Measurements from ENCODE around the gene SIDT1.

The SIDT1 gene

GRCh38 chr3:113585228-113585627, 52.9 kb downstream of the SIDT1 start:
- Histone ChIP-seq H3K4me1 (ENCODE audit: control insufficient read depth, insufficient read depth, low read length, poor library complexity, severe bottlenecking) (no peaks in the 10 kb centered on the region), H3K4me3 (ENCODE audit: insufficient read depth, low read depth, low read length, poor library complexity, severe bottlenecking) (no peak overlapping the region), H3K36me3 (ENCODE audit: control insufficient read depth, insufficient read depth, low read length) (peaks cover 36% of the 10 kb centered on the region), H3K27me3 (replicated peaks; ENCODE audit: control insufficient read depth, insufficient read depth, low read length, poor library complexity, severe bottlenecking) (no peaks in the 10 kb centered on the region), H3K9me3 (ENCODE audit: control insufficient read depth, low read length) (no peaks in the 10 kb centered on the region), H3K27ac (ENCODE audit: insufficient read depth, low read length, poor library complexity, severe bottlenecking) (no peak overlapping the region)
- no peak for DNase-seq

DNA sequence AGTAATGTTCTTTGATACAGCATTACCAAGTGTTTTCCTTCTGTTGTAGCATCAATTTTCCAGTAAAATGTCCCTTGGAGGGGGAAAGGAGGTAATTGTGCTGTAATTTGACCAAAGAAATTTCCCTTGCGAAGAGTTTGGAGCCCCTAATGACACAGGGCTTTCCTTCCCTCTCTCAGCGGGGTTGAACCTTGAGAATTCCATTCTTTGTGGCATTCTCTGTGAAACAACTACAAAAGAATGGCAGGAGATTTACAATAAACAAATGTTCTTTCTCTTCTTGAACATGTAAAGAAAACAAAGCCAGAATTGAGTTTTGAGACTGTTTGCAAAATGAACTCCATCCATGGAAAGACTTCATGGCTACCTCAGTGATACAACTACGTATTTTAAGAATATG, 53.4 kb downstream of the SIDT1 start:
- Histone ChIP-seq H3K4me1 (ENCODE audit: control insufficient read depth, insufficient read depth, low read length, poor library complexity, severe bottlenecking) (no peaks in the 10 kb centered on the region), H3K27ac (ENCODE audit: insufficient read depth, low read length, poor library complexity, severe bottlenecking) (no peak overlapping the region), H3K36me3 (ENCODE audit: control insufficient read depth, insufficient read depth, low read length) (peaks cover 32% of the 10 kb centered on the region), H3K27me3 (replicated peaks; ENCODE audit: control insufficient read depth, insufficient read depth, low read length, poor library complexity, severe bottlenecking) (no peaks in the 10 kb centered on the region), H3K9me3 (ENCODE audit: control insufficient read depth, low read length) (no peaks in the 10 kb centered on the region), H3K4me3 (ENCODE audit: insufficient read depth, low read depth, low read length, poor library complexity, severe bottlenecking) (no peak overlapping the region)
- no peak for DNase-seq

DNA sequence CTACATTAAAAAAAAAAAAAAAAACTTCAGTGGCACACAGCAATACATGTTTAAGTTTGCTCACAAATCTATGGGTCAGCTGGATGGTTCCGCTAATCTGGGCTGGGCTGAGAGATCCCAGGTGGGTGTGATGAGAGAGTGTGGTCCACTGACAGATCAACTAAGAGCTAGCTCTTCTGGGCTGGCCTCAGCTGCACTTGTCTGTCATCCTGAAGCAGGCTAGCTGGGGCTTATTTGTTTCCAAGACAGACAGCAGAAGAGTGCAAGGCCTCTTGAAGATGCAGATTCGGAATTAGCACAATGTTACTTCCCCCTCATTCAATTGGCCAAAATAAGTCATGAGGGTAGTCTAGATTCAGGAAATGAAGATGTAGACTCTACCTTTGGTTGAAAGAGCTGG, 56.5 kb downstream of the SIDT1 start:
- no peak for DNase-seq
- Histone ChIP-seq H3K36me3 (ENCODE audit: control insufficient read depth, insufficient read depth, low read length) (peaks cover 24% of the 10 kb centered on the region), H3K4me1 (ENCODE audit: control insufficient read depth, insufficient read depth, low read length, poor library complexity, severe bottlenecking) (no peaks in the 10 kb centered on the region)

DNA sequence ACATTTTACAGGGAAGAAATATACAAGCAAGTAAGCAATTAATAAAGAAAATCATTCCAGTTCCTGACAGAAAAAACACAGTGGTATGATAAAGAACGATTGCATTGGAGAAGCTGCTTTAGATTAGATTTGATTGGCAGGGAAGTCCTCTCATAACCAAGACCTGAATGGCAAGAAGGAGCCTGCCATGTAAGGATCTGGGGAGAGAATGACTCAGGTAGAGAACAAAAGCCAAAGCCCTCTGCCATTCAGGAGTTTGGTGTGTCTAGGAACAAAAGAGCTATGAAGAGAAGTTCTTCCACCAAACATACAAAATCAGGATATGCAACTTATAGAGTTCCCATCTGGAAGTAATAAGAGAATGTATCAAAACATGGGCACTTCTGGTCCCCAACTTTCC, 57.6 kb downstream of the SIDT1 start:
- Histone ChIP-seq H3K27ac (ENCODE audit: insufficient read depth, low read length, poor library complexity, severe bottlenecking) (no peak overlapping the region), H3K27me3 (replicated peaks; ENCODE audit: control insufficient read depth, insufficient read depth, low read length, poor library complexity, severe bottlenecking) (no peaks in the 10 kb centered on the region), H3K4me3 (ENCODE audit: insufficient read depth, low read depth, low read length, poor library complexity, severe bottlenecking) (no peak overlapping the region), H3K9me3 (ENCODE audit: control insufficient read depth, low read length) (no peaks in the 10 kb centered on the region), H3K36me3 (ENCODE audit: control insufficient read depth, insufficient read depth, low read length) (peaks cover 19% of the 10 kb centered on the region), H3K4me1 (ENCODE audit: control insufficient read depth, insufficient read depth, low read length, poor library complexity, severe bottlenecking) (no peaks in the 10 kb centered on the region)
- no peak for DNase-seq

More for the DNA sequence above, 56.5 kb downstream of the SIDT1 start:
- no peaks in the 10 kb centered on the region for H3K27me3 ChIP-seq (replicated peaks; ENCODE audit: control insufficient read depth, insufficient read depth, low read length, poor library complexity, severe bottlenecking)
- no peak overlapping the region for H3K4me3 ChIP-seq (ENCODE audit: insufficient read depth, low read depth, low read length, poor library complexity, severe bottlenecking)
- no peak overlapping the region for H3K27ac ChIP-seq (ENCODE audit: insufficient read depth, low read length, poor library complexity, severe bottlenecking)
- H3K9me3 ChIP-seq (ENCODE audit: control insufficient read depth, low read length): no peaks in the 10 kb centered on the region

DNA sequence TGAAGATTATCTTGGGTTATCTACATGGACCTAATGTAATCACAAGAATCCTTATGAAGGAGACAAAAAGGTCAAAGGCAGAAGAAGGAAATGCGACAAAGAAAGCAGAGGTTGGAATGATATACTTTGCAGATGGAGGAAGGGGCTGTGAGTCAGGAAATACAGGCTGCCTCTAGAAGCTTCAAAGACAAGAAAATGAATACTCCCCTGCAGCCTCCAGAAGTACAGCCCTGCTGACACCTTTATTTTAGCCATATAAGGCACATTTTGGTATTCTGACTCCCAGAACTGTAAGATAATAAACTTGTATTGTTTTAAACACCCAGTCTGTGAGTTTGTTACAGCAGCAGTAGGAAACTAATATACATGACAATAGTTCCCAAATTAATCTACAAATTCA, 58.6 kb downstream of the SIDT1 start:
- H3K4me3 ChIP-seq (ENCODE audit: insufficient read depth, low read depth, low read length, poor library complexity, severe bottlenecking): no peak overlapping the region
- no peak for DNase-seq
- peaks cover 13% of the 10 kb centered on the region for H3K36me3 ChIP-seq (ENCODE audit: control insufficient read depth, insufficient read depth, low read length)
- H3K27ac ChIP-seq (ENCODE audit: insufficient read depth, low read length, poor library complexity, severe bottlenecking): no peak overlapping the region
- no peaks in the 10 kb centered on the region for H3K4me1 ChIP-seq (ENCODE audit: control insufficient read depth, insufficient read depth, low read length, poor library complexity, severe bottlenecking)
- no peaks in the 10 kb centered on the region for H3K27me3 ChIP-seq (replicated peaks; ENCODE audit: control insufficient read depth, insufficient read depth, low read length, poor library complexity, severe bottlenecking)
- no peaks in the 10 kb centered on the region for H3K9me3 ChIP-seq (ENCODE audit: control insufficient read depth, low read length)

DNA sequence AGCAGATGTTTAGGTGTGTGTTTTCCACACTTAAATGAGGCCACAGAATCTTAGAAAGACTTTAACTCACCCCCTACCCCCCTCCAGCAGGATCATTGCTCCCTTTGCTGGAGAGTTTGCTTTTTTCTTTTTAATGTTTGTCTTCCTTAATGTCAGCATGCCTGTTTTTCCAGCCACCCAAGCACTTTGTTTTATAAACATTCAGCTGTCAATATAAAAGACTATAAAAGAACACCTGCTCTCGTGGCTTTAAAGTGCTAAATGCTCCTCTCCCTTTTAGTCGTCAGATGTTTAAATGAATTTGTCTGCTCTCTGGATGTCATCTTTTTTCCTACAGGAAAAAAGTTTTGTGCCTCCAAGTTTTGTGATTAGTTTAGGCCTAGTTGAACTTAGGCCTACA, 61.7 kb downstream of the SIDT1 start:
- no peak overlapping the region for H3K27ac ChIP-seq (ENCODE audit: insufficient read depth, low read length, poor library complexity, severe bottlenecking)
- H3K36me3 ChIP-seq (ENCODE audit: control insufficient read depth, insufficient read depth, low read length): no peaks in the 10 kb centered on the region
- no peaks in the 10 kb centered on the region for H3K4me1 ChIP-seq (ENCODE audit: control insufficient read depth, insufficient read depth, low read length, poor library complexity, severe bottlenecking)
- H3K27me3 ChIP-seq (replicated peaks; ENCODE audit: control insufficient read depth, insufficient read depth, low read length, poor library complexity, severe bottlenecking): no peaks in the 10 kb centered on the region
- no peak for DNase-seq
- no peak overlapping the region for H3K4me3 ChIP-seq (ENCODE audit: insufficient read depth, low read depth, low read length, poor library complexity, severe bottlenecking)
- no peaks in the 10 kb centered on the region for H3K9me3 ChIP-seq (ENCODE audit: control insufficient read depth, low read length)

- Histone ChIP-seq H3K4me1 (ENCODE audit: control insufficient read depth, insufficient read depth, low read length, poor library complexity, severe bottlenecking) (no peaks in the 10 kb centered on the region), H3K36me3 (ENCODE audit: control insufficient read depth, insufficient read depth, low read length) (no peaks in the 10 kb centered on the region), H3K27me3 (replicated peaks; ENCODE audit: control insufficient read depth, insufficient read depth, low read length, poor library complexity, severe bottlenecking) (no peaks in the 10 kb centered on the region), H3K27ac (ENCODE audit: insufficient read depth, low read length, poor library complexity, severe bottlenecking) (no peak overlapping the region), H3K9me3 (ENCODE audit: control insufficient read depth, low read length) (no peaks in the 10 kb centered on the region), H3K4me3 (ENCODE audit: insufficient read depth, low read depth, low read length, poor library complexity, severe bottlenecking) (no peak overlapping the region)
- DNase-seq: no peak
Measured at GRCh38 chr3:113597596-113598354, 65.4 kb downstream of the SIDT1 start.

- no peaks in the 10 kb centered on the region for H3K9me3 ChIP-seq (ENCODE audit: control insufficient read depth, low read length)
- H3K4me1 ChIP-seq (ENCODE audit: control insufficient read depth, insufficient read depth, low read length, poor library complexity, severe bottlenecking): no peaks in the 10 kb centered on the region
- H3K27ac ChIP-seq (ENCODE audit: insufficient read depth, low read length, poor library complexity, severe bottlenecking): no peak overlapping the region
- DNase-seq: no peak
- H3K36me3 ChIP-seq (ENCODE audit: control insufficient read depth, insufficient read depth, low read length): peaks cover 14% of the 10 kb centered on the region
- no peaks in the 10 kb centered on the region for H3K27me3 ChIP-seq (replicated peaks; ENCODE audit: control insufficient read depth, insufficient read depth, low read length, poor library complexity, severe bottlenecking)
- no peak overlapping the region for H3K4me3 ChIP-seq (ENCODE audit: insufficient read depth, low read depth, low read length, poor library complexity, severe bottlenecking)
Measured at GRCh38 chr3:113600418-113601182, 68.2 kb downstream of the SIDT1 start.

DNA sequence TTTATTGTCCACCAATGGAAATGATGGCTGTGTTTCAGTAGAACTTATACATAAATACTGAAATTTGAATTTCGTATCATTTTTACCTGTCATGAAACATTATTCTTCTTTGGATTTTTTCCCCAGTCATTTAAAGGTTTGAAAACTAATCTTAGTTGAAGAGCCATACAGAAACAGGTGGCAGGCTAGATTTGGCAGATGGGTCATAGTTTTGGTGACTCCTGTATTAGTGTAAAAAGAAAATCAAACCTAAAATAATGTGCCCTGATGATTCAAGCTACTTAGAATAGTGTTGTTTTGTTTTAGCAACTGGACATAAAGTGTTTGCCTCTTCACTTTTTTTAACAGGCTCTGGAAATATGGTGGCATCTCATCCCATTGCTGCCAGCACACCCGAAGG, 68.9 kb downstream of the SIDT1 start:
- Histone ChIP-seq H3K27me3 (replicated peaks; ENCODE audit: control insufficient read depth, insufficient read depth, low read length, poor library complexity, severe bottlenecking) (no peaks in the 10 kb centered on the region), H3K4me1 (ENCODE audit: control insufficient read depth, insufficient read depth, low read length, poor library complexity, severe bottlenecking) (peaks cover 4% of the 10 kb centered on the region), H3K36me3 (ENCODE audit: control insufficient read depth, insufficient read depth, low read length) (peaks cover 14% of the 10 kb centered on the region), H3K27ac (ENCODE audit: insufficient read depth, low read length, poor library complexity, severe bottlenecking) (no peak overlapping the region), H3K4me3 (ENCODE audit: insufficient read depth, low read depth, low read length, poor library complexity, severe bottlenecking) (no peak overlapping the region), H3K9me3 (ENCODE audit: control insufficient read depth, low read length) (no peaks in the 10 kb centered on the region)
- DNase-seq: no peak

DNA sequence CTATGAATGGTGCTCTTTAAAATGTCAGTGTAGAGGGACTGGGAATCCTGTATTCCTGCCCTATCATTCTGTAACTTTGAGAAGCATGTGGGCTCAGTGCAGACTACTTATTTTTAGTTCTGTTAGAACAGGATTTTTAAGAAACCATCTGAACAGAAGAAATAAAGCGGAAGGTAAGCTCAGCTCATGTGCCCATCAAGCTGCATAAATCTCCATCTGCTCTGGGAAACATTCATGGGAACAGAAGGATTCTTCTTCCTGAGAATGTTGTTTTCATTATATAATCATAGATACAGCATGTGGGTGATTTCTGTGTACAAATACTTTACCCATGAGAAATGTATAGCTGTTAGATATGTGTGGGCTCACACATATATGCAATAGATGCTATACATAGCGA, 69.9 kb downstream of the SIDT1 start:
- H3K4me3 ChIP-seq (ENCODE audit: insufficient read depth, low read depth, low read length, poor library complexity, severe bottlenecking): no peak overlapping the region
- no peak for DNase-seq
- peaks cover 15% of the 10 kb centered on the region for H3K4me1 ChIP-seq (ENCODE audit: control insufficient read depth, insufficient read depth, low read length, poor library complexity, severe bottlenecking)
- no peaks in the 10 kb centered on the region for H3K9me3 ChIP-seq (ENCODE audit: control insufficient read depth, low read length)
- no peaks in the 10 kb centered on the region for H3K27me3 ChIP-seq (replicated peaks; ENCODE audit: control insufficient read depth, insufficient read depth, low read length, poor library complexity, severe bottlenecking)
- H3K27ac ChIP-seq (ENCODE audit: insufficient read depth, low read length, poor library complexity, severe bottlenecking): no peak overlapping the region
- peaks cover 14% of the 10 kb centered on the region for H3K36me3 ChIP-seq (ENCODE audit: control insufficient read depth, insufficient read depth, low read length)

Data from effector memory CD4-positive, alpha-beta T cell (primary cell).